Upper lobe of left lung (tissue), 6 donors: Measurements from ENCODE around the gene BCL7B. TPM values are rescaled to one million over a fixed set of nuclear protein-coding genes. Genes with fewer than 3 reads are reported as not detected.

ENCODE experiments used
- ATAC-seq, 2 donors: fragments of 200-7000 bp; cut with Tn5 transposase; one replicate each; pipeline ENCODE4 v1.9.1; 2022; ENCODE audit warnings: mild to moderate bottlenecking in 2 of 2, moderate library complexity in 2 of 2; ENCODE audit not compliant: low FRiP score in 2 of 2
- DNase-seq, 2 donors: peaks; one replicate each; pipeline ENCODE4 v3.0.0-alpha.2; 2019 to 2020
- H3K27ac ChIP-seq, 4 donors: fragments of 200-600 bp; sonication (generic); one replicate each; pipeline ENCODE4 v1.5.1; 2016 to 2019
- H3K27me3 ChIP-seq, 4 donors: fragments of 200-600 bp; sonication (generic); one replicate each; pipeline ENCODE4 v1.5.1; 2017 to 2019
- H3K36me3 ChIP-seq, 4 donors: fragments of 200-600 bp; sonication (generic); one replicate each; pipeline ENCODE4 v1.5.1; 2016 to 2019
- H3K4me1 ChIP-seq, 4 donors: fragments of 200-600 bp; sonication (generic); one replicate each; pipeline ENCODE4 v1.5.1; 2018 to 2019
- H3K4me3 ChIP-seq, 4 donors: fragments of 200-600 bp; sonication (generic); one replicate each; pipeline ENCODE4 v1.5.1; 2017 to 2019; ENCODE audit warnings: mild to moderate bottlenecking in 2 of 4, moderate library complexity in 1 of 4
- H3K9me3 ChIP-seq, 4 donors: fragments of 200-600 bp; sonication (generic); one replicate each; pipeline ENCODE4 v1.5.1; 2018 to 2019
- CTCF ChIP-seq, 6 experiments: fragments of 450-650 bp in 4 of 6; fragments of 200-600 bp in 2 of 6; sonication (generic) in 2 of 6; IDR thresholded peaks; one replicate each; pipeline ENCODE4 v1.5.1; 2016 to 2019; ENCODE audit warnings: antibody characterized with exemption in 6 of 6
- EP300 ChIP-seq, 4 donors: sonication (generic); formaldehyde crosslinking; IDR thresholded peaks; one replicate each; pipeline ENCODE4 v1.5.1; 2017; ENCODE audit warnings: antibody characterized with exemption in 4 of 4, control low read depth in 2 of 4
- POLR2A ChIP-seq, 4 donors: fragments of 450-650 bp; IDR thresholded peaks; one replicate each; pipeline ENCODE4 v1.5.1; 2016 to 2017; ENCODE audit warnings: antibody characterized with exemption in 4 of 4, mild to moderate bottlenecking in 2 of 4
- POLR2AphosphoS5 ChIP-seq, 2 donors: sonication (generic); formaldehyde crosslinking; IDR thresholded peaks; one replicate each; pipeline ENCODE4 v1.5.1; 2017; ENCODE audit warnings: antibody characterized with exemption in 2 of 2
- WGBS, 2 donors: methylation state at CpG; one replicate each; pipeline ENCODE4 v1.1.5; 2017 to 2018; 5-methylcytosine and 5-hydroxymethylcytosine counted together
- total RNA-seq, 6 donors: library from RNA; depleted of rRNA in 4 of 6; stranded (reverse); fragments of >200 nt in 4 of 6; gene quantifications; one replicate each; pipeline versions ENCODE4 v1.1.0 to v1.2.1, GENCODE V29; 2016 to 2021
- donor health status: DM: no; HTN: no; CAD: no; lungs with moderate emphysema.
- donor health status: DM: no; HTN: yes; CAD: no; lungs with severe emphysema.

The BCL7B gene
- total RNA-seq, 6 donors from 2014 or later: 50.3 to 95.9 (median 62.5) TPM

- Histone ChIP-seq H3K4me3 (no peak overlapping the region), H3K27me3 (no peaks in the 10 kb centered on the region), H3K9me3 (no peaks in the 10 kb centered on the region), H3K27ac (no peak overlapping the region), H3K36me3 (peaks cover 28 to 58% (median 49%) of the 10 kb centered on the region in 4 donors), H3K4me1 (peaks cover 1 to 5% (median 5%) of the 10 kb centered on the region in 4 donors)
- DNase-seq: no peak
- TF ChIP-seq POLR2A (IDR thresholded peaks at IDR 0.05): no peak
- TF ChIP-seq POLR2AphosphoS5 (IDR thresholded peaks at IDR 0.05): no peak
- no peak for TF ChIP-seq EP300 (IDR thresholded peaks at IDR 0.05)
- no peak for TF ChIP-seq CTCF (IDR thresholded peaks at IDR 0.05)
- WGBS, 2 donors: 94% methylated on average over 10 of the region's 10 CpGs
- no peak for ATAC-seq
Observed at GRCh38 chr7:73570977-73571376, 13.5 kb upstream of the BCL7B start.

- 100% methylated on average over 22 of the region's 22 CpGs; no CpG with 5 or more reads in 1 of the 2 donors for WGBS, 2 donors
- no peaks in the 10 kb centered on the region for H3K27me3 ChIP-seq
- H3K4me1 ChIP-seq: peaks cover 3 to 8% (median 5%) of the 10 kb centered on the region in 4 donors
- peaks cover 28 to 58% (median 49%) of the 10 kb centered on the region in 4 donors for H3K36me3 ChIP-seq
- no peaks in the 10 kb centered on the region for H3K9me3 ChIP-seq
- peak in 1 of 2 donors; percentile 73 for DNase-seq
- H3K4me3 ChIP-seq: no peak overlapping the region
- H3K27ac ChIP-seq: no peak overlapping the region
- no peak for TF ChIP-seq POLR2A (IDR thresholded peaks at IDR 0.05)
- no peak for TF ChIP-seq CTCF (IDR thresholded peaks at IDR 0.05)
- no peak for TF ChIP-seq EP300 (IDR thresholded peaks at IDR 0.05)
- no peak for TF ChIP-seq POLR2AphosphoS5 (IDR thresholded peaks at IDR 0.05)
- no peak for ATAC-seq
Observed at GRCh38 chr7:73570521-73570920, 13.0 kb upstream of the BCL7B start.

GRCh38 chr7:73569042-73569608 is 11.6 kb upstream of the BCL7B start:
- TF ChIP-seq POLR2A (IDR thresholded peaks at IDR 0.05) (no peak), CTCF (IDR thresholded peaks at IDR 0.05) (no peak), POLR2AphosphoS5 (IDR thresholded peaks at IDR 0.05) (no peak), EP300 (IDR thresholded peaks at IDR 0.05) (no peak)
- peaks cover 3 to 8% (median 5%) of the 10 kb centered on the region in 4 donors for H3K4me1 ChIP-seq
- WGBS, 2 donors: 84 to 86% methylated on average over 5 of the region's 5 CpGs
- ATAC-seq (no peak), DNase-seq (no peak)
- no peaks in the 10 kb centered on the region for H3K27me3 ChIP-seq
- peaks cover 28 to 49% (median 44%) of the 10 kb centered on the region in 4 donors for H3K36me3 ChIP-seq
- H3K27ac ChIP-seq: no peak overlapping the region
- no peak overlapping the region for H3K4me3 ChIP-seq
- no peaks in the 10 kb centered on the region for H3K9me3 ChIP-seq

- Histone ChIP-seq H3K27ac (peak overlapping the region in 1 of 4 donors; percentile 15), H3K4me1 (peaks cover 3 to 8% (median 5%) of the 10 kb centered on the region in 4 donors), H3K36me3 (peaks cover 18 to 39% (median 34%) of the 10 kb centered on the region in 4 donors), H3K4me3 (no peak overlapping the region), H3K9me3 (no peaks in the 10 kb centered on the region), H3K27me3 (no peaks in the 10 kb centered on the region)
- TF ChIP-seq POLR2AphosphoS5 (IDR thresholded peaks at IDR 0.05) (no peak), POLR2A (IDR thresholded peaks at IDR 0.05) (no peak), CTCF (IDR thresholded peaks at IDR 0.05) (no peak), EP300 (IDR thresholded peaks at IDR 0.05) (no peak)
- DNase-seq (no peak), ATAC-seq (no peak)
- WGBS, 2 donors: 74% methylated on average over 11 to 12 of the region's 12 CpGs
Observed at GRCh38 chr7:73567846-73568685, 10.6 kb upstream of the BCL7B start.
